Measurements from ENCODE around the gene ATG14. TPM values are rescaled to one million over a fixed set of nuclear protein-coding genes. Genes with fewer than 3 reads are reported as not detected.
A peak's percentile ranks its signal among the peaks of the same experiment; 100 is the strongest.
"Not testable (repeated sequence)": the region's sequence is repeated elsewhere in the genome, so short reads cannot be mapped to it uniquely, and the experiment has no call there.

Gene ATG14, protein sequence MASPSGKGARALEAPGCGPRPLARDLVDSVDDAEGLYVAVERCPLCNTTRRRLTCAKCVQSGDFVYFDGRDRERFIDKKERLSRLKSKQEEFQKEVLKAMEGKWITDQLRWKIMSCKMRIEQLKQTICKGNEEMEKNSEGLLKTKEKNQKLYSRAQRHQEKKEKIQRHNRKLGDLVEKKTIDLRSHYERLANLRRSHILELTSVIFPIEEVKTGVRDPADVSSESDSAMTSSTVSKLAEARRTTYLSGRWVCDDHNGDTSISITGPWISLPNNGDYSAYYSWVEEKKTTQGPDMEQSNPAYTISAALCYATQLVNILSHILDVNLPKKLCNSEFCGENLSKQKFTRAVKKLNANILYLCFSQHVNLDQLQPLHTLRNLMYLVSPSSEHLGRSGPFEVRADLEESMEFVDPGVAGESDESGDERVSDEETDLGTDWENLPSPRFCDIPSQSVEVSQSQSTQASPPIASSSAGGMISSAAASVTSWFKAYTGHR
- total RNA-seq: 10 to 100 TPM in 1 of 2 donors, 1 to 10 TPM in 1; 6.7 to 11.1 TPM

GRCh38 chr14:55411426-55412389 lies at the start of gene ATG14:
Gene ATG14, minus strand, starts transcription at chr14:55411830. Its CDS starts 8 bp downstream, at chr14:55411822.
- no peaks in the 10 kb centered on the region for H3K9me3 ChIP-seq
- TF ChIP-seq, protein P1, sequence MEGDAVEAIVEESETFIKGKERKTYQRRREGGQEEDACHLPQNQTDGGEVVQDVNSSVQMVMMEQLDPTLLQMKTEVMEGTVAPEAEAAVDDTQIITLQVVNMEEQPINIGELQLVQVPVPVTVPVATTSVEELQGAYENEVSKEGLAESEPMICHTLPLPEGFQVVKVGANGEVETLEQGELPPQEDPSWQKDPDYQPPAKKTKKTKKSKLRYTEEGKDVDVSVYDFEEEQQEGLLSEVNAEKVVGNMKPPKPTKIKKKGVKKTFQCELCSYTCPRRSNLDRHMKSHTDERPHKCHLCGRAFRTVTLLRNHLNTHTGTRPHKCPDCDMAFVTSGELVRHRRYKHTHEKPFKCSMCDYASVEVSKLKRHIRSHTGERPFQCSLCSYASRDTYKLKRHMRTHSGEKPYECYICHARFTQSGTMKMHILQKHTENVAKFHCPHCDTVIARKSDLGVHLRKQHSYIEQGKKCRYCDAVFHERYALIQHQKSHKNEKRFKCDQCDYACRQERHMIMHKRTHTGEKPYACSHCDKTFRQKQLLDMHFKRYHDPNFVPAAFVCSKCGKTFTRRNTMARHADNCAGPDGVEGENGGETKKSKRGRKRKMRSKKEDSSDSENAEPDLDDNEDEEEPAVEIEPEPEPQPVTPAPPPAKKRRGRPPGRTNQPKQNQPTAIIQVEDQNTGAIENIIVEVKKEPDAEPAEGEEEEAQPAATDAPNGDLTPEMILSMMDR (IDR thresholded peaks at IDR 0.05): no peak

GRCh38 chr14:55458800-55459515 lies 47.3 kb upstream of the ATG14 start:
- no peaks in the 10 kb centered on the region for H3K27me3 ChIP-seq
- no peak overlapping the region for H3K4me3 ChIP-seq
- peaks cover 0 to 9% of the 10 kb centered on the region in 2 donors for H3K4me1 ChIP-seq
- TF ChIP-seq, protein P1 (IDR thresholded peaks at IDR 0.05): no peak
- no peaks in the 10 kb centered on the region for H3K36me3 ChIP-seq
- no peak overlapping the region for H3K27ac ChIP-seq
- H3K9me3 ChIP-seq: no peaks in the 10 kb centered on the region
- DNase-seq (ENCODE audit: low spot score): no peak

More at GRCh38 chr14:55411426-55412389, at the start of gene ATG14:
- H3K36me3 ChIP-seq: no peaks in the 10 kb centered on the region
- peak; percentile 88 for DNase-seq (ENCODE audit: low spot score)
- peaks cover 0 to 23% of the 10 kb centered on the region in 2 donors for H3K4me1 ChIP-seq
- H3K4me3 ChIP-seq: peak within 1 kb of the TSS; percentile 85 to 90
- H3K27ac ChIP-seq: peak within 1 kb of the TSS; percentile 87 to 88
- H3K27me3 ChIP-seq: no peaks in the 10 kb centered on the region

DNA sequence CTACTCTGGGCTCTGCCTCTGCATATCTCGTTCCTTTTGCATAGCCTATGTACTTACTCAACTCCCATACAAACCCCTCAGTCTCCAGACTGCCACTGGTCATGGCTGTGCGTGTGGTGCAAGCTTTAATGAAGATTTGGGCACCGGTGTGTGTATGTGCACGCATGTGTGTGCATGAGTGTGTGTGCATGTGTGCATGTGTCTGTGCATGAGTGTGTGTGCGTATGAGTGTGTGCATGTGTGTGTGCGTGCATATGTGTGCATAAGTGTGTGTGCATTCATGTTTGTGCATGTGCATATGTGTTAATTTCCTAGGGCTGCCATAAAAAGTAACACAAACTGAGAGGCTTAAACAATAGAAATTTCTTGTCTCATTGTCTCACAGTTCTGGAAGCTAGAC lies 45.9 kb upstream of the ATG14 start:
- H3K4me1 ChIP-seq: peaks cover 0 to 15% of the 10 kb centered on the region in 2 donors
- TF ChIP-seq, protein P1 (IDR thresholded peaks at IDR 0.05): no peak
- no peak overlapping the region for H3K27ac ChIP-seq
- H3K4me3 ChIP-seq: no peak overlapping the region
- no peak for DNase-seq (ENCODE audit: low spot score)
- H3K36me3 ChIP-seq: no peaks in the 10 kb centered on the region
- no peaks in the 10 kb centered on the region for H3K9me3 ChIP-seq
- H3K27me3 ChIP-seq: no peaks in the 10 kb centered on the region

DNA sequence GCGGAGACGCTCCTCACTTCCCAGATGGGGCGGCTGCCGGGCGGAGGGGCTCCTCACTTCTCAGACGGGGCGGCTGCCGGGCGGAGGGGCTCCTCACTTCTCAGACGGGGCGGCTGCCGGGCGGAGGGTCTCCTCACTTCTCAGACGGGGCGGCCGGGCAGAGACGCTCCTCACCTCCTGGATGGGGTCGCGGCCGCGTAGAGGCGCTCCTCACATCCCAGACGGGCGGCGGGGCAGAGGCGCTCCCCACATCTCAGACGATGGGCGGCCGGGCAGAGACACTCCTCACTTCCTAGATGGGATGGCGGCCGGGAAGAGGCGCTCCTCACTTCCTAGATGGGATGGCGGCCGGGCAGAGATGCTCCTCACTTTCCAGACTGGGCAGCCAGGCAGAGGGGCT lies 44.8 kb upstream of the ATG14 start:
- not testable (repeated sequence) for H3K27ac ChIP-seq; H3K4me3 ChIP-seq; H3K9me3 ChIP-seq; DNase-seq (ENCODE audit: low spot score); H3K27me3 ChIP-seq; H3K36me3 ChIP-seq
- peaks cover 0 to 21% of the 10 kb centered on the region in 2 donors for H3K4me1 ChIP-seq

DNA sequence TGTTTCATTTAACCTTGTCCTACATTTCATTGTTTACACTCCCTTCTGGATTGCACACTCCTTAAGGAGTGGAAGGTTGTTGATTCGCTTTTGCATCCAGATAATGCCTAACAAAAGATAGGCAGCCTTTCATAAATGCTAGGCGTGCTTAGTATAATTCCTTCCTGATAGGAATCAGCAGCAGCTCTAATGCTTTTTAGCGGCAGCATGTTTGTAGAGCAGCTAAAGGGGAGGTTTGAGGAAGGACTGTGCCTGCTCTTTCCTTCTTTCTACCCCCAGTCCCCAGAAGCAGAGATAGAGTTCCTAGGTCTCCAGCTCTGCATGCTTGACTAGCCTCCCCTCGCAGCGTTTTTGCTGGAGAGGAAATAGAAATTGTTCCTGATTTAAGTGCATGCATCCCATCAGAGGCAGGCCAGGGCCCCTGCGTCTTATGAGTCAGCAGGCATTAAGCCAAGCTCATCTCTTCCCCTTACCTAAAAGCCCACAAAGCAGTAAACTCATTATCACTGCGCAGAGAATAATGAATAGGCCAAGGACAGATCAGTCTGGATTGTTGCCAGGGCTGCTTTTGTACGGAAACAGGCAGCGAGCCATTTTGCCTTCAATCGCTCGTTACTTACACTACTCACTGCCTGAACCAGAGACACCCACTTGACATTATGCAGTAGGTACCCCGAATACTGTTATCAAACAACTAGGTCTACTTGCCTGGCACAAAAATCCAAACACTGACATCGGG lies 42.8 kb upstream of the ATG14 start:
- Histone ChIP-seq H3K4me1 (peaks cover 0 to 29% of the 10 kb centered on the region in 2 donors), H3K36me3 (no peaks in the 10 kb centered on the region), H3K27ac (no peak overlapping the region), H3K4me3 (no peak overlapping the region), H3K9me3 (no peaks in the 10 kb centered on the region), H3K27me3 (no peaks in the 10 kb centered on the region)
- DNase-seq (ENCODE audit: low spot score): no peak
- TF ChIP-seq, protein P1 (IDR thresholded peaks at IDR 0.05): no peak

Data from right atrium auricular region (tissue), 2 donors.